GM18517 (cell line): ENCODE data around the gene SLC25A19.
"Not testable (repeated sequence)": the region's sequence is repeated elsewhere in the genome, so short reads cannot be mapped to it uniquely, and the experiment has no call there.

Experiments
- ATAC-seq: cut with Tn5 transposase; IDR thresholded peaks from one replicate; pipeline ENCODE4 v1.9.1; 2021; ENCODE audit warnings: mild to moderate bottlenecking, moderate library complexity; ENCODE audit not compliant: unreplicated experiment

Gene SLC25A19

DNA sequence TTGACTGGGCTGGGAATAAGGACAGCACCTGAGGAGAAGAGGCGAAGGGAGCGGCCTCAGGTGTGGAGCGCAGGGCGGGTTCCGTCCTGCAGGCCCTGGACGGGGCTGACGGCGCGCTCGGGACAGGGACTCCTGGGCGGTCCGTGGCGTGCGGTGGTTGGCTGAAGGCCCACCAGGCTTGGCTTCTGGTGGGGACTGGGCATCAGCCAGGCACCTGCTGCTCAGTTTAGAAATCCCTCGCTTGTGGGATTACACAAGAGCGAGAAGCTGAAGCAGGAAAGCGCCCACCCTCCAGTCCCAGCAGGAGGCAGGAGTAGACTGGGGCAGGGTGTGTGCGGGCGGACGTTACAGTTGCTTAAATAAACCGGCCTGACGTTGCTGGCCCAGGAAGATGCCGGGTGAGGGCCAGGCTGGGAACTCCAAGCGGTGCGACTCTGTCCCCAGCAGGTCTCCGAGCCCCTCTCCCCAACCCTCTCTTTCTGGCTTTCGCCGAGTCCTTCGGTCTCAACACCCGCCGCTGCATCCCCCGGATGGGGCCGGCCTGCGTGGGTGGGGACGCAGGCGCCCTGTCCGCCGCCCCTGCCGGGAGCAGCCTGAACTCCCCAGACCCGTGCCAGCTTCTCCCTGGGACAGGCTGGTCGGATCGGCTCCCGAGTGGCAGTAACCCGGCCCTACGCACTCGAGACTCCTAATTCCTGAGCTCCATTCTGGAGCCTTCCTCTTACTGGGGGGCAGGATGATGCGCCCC is 18.8 kb downstream of the SLC25A19 start:
- ATAC-seq: peak; percentile 35

DNA sequence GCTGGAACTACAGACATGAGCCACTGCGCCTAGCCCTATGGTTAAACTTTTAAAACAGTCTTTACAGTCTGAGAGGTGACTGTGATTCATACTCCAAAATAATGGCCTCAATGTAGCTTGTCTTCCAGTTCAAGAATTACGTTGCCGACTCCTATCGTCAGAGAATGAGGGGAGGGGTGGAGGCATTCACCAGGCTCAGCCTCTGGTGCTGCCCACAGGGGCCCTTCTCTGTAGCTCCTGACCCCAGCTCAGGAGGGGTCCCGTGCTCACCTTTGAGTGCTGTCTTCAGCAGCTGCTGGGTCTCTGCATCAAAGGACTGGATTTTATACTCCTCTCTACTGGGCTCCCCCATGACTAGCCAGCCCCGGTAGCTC is 19.4 kb downstream of the SLC25A19 start:
- no peak for ATAC-seq

DNA sequence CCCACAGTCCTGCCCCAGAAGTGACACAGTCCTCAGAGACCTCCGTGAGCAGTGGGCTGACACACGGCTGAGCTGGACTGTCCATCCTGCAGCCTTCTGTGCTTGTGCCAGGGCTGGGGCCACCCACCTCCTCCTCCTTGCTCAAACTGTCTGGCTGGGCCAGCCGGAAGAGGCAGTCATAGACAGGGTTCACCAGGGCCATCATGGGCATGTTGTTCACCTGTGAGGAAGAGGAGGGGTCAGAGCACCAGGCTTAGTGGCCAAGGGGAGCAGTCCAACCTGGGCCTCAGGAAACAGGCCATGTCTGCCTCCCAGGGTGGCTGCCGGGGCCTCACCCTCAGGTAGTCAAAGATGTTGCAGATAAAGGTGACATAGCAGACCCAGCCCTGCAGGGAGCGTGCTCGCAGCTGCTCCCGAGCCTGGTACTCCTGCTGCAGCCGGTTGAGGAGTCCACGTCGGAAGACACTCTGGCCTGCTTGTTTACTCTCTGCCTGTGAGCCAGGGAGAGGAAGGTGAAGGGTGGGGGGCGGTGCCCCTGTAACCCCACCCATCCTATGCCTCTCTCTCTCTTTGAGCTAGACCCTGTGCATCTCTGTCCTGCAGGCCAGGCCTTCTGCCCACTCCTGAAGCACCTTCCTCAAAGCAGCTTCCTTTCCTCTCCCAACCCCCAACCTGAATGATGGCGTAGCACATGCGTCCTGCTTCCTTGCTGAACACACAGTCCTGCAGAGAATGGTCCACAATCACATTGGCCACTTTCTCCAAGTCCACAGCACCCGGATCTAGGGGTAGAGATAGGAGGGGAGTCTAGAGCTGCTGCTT is 21.6 kb downstream of the SLC25A19 start:
- no peak for ATAC-seq

DNA sequence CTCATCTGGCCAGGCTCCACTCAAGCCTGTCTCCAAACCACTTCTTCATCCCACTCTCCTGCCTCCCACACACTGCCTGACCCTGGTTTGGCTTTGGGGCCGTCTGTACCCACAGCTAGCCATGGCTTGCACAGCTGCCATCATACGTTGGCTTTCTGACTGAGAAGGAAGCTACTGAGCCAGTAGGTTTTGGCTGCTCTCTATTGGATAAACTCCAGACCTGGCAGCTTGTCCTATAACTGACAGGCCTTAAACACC is 22.2 kb downstream of the SLC25A19 start:
- no peak for ATAC-seq

DNA sequence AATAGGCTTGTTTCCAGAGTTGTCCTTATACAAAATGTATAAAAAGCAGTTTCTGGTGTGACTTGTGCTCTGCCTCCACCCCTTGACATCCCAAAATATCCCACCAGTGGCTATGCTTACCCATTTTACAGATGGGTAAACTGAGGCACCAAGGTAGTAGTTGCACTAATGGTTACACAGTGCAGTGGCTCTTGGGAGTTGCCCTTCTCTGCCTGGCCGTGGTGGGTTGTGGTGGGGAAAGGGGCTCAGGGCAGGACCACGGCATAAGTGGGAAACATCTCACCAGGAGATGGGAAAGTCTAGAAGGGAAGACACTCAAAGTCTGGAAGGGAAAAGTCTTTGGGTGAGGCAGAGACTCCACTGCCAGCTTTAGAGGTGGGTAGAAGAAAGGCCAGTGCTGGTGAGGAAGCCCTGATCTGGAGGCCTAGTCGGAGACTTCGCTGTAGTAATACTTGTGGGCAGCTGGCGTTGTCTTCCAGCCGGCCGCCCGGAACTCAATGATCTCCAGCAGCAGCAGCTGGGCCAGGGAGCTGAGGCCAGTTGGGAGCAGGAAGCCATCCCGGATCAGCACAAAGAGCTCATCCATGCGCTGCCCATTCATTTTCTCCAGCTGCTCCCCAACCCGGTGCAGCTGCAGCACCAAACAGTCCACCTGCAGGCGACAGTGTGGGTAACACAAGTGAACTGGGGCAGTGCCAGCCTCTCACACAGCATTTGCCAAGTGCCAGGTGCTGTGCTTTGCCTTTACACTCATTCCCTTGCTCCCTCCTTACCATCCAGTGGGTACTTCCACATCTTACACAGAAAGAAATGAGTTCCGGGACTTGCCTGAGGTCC is 22.7 kb downstream of the SLC25A19 start:
- no peak for ATAC-seq

DNA sequence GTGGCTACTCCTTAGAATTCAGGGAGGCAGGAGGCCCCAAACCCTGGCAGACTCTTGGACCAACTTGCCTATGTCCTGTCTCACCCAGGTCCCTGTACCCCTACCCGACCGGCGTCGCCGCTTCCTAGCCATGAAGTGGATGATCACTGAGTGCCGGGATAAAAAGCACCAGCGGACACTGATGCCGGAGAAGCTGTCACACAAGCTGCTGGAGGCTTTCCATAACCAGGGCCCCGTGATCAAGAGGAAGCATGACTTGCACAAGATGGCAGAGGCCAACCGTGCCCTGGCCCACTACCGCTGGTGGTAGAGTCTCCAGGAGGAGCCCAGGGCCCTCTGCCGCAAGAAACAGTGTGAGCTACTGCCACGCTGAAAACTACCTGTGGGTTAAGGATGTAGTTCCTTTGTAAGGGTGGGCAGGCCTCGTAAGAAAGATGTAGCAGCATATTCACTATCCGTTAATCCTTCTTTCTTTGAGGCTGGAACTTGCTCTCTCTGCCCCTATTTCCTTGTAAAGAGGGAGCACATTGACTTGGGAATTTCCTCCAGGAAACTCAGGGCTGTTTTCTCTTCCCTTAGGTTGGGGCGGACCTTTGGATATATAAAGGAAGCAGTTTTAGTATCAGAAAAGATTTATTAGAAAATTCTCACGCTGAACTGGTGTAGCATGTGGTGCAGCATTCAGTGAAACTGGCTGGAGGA is 23.5 kb downstream of the SLC25A19 start:
- no peak for ATAC-seq

DNA sequence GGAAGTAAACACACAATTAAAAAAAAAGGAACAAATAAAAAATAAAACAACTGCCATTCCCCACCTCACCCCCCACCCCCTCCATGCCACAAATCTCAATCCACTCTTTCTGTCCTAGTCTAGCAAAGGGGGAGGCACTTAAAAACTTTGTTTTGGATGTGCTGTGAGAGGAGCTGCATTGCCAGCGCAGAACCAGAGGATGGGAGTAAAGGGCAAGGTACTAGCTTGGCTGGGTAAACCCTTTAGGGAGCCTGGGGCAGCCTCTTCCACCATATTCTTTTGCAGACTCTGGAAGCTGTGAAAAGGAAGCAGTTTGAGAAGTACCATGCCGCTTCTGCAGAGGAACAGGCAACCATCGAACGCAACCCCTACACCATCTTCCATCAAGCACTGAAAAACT is 26.2 kb downstream of the SLC25A19 start:
- no peak for ATAC-seq

DNA sequence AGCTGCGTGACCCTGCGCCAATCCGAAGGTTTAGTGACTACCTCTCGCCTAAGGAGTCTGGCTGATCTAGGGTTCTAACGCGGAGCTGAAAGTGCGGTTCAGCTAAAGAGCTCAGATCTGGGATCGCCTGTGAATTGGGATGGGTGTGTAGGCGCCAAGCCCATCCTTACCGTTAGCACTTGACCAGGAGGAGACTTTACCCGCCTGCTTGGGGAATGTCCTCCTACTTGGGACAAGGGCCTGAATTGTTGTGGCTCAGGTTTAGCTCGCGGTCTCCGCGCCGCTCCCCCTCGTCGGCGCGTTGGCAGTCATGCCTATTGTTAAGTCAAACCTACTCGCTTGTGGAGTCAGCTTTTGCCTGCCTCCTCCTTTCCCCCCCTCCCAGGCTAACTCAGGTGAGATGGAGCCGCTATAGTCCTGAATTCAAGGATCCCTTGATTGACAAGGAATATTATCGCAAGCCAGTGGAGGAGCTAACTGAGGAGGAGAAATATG is 27.1 kb downstream of the SLC25A19 start:
- ATAC-seq: peak; percentile 1

DNA sequence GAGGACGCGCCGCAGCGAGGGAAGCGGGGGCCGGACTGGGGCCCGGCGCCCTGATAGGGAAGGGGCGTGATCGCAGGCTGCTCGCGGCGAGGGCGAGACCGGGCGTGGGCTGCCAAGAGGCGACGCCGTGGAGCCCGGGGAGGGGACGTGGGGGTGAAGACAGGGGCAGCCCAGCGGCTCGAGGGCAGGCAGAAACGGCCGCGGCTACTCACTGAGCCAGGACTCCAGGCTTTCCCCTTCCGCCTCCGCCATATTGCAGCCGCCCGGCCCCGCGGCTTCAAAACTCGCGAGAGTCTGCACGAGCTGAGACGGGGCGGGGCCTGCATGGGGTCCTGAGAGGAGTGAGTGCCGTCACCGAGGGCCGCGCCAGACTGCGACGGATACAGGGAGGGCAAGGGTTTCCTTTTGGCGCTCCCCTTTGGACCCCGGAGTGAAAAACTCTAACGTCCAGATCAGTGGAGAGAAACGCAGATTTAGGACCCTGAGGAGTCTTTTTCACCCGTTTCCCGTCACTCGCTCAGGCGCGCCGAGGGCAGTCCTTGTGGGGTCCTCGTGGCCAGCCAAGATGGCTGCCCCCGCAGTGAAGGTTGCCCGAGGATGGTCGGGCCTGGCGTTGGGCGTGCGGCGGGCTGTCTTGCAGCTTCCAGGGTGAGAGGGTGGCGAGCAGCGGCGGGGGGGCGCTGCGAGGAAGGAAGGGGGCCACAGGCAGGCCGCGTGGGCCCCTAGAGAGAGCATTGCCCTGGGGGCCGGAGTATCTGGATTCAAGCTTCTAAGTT is 27.7 kb downstream of the SLC25A19 start, which contains the start of the genes GGA3 and MRPS7:
Gene GGA3, minus strand, starts transcription at position 271 of the 776 bp plus-strand sequence. Its CDS starts 19 bp downstream, at position 252.
Gene MRPS7, plus strand, starts transcription at position 544 of the 776 bp plus-strand sequence. Its CDS starts 22 bp downstream, at position 566.
- peak; percentile 84 for ATAC-seq

DNA sequence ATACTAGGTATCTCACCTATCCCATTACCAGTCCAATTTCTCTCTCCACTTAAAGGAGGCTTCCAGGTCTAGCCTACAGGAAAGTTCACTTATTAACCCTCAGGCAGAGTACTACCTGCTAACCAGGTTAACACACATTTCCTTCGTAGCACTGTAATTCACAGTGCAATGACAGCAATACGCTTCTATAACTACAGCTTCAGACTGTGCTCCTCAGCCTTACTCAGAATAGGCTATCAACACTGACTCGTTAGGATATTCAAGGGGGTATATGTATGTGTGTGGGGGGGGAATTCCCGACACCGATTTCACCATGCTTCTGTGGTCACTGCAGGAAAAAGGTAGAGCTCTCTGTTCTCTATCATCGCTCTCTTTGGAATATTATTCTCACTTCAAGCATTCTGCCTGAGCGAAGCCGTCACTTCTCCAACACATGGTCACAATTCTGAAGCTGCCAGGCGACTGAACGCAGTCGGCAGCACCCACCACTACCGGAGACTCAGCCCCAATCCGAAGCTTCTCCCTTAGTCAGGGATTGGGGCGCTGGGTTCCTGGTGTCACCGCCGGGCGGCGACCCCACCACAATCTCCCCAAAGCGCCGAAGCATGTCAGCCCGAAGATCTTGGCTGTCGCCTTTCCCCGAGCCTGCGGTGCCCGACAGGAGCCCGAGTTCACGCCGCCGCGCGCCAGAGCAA is 28.4 kb downstream of the SLC25A19 start:
- peak; percentile 29 for ATAC-seq

DNA sequence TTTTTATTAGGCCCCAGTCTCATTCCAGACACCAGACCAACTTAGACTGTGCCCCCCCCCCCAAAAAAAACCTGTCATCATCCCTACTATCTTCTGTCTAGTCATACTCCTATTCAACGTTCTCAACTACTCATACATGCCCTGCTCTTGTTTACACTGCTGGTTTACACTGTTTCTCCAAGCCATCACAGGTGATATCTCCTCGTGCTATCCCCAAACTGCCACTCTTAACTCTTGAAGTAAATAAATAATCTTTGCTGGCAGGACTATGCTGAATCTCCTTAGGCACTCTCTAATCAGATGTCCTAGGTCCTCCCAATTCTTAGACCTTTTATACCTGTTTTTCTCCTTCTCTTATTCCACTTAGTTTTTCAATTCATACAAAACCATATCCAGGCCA is 32.0 kb downstream of the SLC25A19 start:
- not testable (repeated sequence) for ATAC-seq

DNA sequence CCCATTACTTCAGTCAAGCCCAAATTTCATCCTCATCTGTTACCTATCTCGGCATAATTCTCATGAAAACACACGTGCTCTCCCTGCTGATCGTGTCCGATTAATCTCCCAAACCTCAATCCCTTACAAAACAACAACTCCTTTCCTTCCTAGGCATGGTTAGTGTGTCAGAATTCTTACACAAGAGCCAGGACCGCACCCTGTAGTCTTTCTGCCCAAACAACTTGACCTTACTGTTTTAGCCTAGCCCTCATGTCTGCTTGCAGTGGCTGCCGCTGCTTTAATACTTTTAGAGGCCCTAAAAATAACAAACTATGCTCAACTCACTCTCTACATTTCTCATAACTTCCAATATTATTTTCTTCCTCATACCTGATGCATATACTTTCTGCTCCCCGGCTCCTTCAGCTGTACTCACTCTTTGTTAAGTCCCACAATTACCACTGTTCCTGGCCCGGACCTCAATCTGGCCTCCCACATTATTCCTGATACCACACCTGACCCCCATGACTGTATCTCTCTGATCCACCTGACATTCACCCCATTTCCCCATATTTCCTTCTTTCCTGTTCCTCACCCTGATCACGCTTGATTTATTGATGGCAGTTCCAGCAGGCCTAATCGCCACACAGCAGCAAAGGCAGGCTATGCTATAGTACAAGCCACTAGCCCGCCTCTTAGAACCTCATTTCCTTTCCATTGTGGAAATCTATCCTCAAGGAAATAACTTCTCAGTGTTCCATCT is 33.1 kb downstream of the SLC25A19 start:
- not testable (repeated sequence) for ATAC-seq

DNA sequence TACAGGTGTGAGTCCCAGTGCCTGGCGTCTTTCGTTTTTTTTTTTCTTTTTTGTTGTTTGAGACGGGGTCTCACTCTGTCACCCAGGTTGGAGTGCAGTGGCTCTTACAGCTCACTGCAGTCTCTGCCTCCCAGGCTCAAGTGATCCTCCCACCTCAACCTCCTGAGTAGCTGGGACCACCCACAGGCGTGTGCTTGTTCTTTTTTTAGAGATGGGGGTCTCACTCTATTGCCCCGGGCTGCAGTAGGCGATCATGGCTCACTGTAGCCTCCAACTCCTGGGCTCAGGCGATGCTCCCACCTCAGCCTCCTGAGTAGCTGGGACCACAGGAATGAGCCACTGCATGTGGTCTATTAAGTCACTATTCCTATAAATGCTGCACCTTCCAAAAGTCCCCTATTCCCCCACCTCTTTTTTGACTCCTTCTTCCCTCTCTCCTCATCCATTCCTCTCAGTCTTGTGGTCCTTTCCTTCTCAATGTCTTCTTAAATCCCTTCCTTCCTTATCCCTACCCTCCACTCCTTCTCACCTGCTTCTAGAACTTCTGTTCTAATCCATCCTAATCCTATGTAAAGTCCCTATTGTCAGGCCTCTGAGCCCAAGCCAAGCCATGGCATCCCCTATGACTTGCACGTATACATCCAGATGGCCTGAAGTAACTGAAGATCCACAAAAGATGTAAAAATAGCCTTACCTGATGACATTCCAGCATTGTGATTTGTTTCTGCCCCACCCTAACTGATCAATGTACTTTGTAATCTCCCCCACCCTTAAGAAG is 37.0 kb downstream of the SLC25A19 start:
- ATAC-seq: no peak

DNA sequence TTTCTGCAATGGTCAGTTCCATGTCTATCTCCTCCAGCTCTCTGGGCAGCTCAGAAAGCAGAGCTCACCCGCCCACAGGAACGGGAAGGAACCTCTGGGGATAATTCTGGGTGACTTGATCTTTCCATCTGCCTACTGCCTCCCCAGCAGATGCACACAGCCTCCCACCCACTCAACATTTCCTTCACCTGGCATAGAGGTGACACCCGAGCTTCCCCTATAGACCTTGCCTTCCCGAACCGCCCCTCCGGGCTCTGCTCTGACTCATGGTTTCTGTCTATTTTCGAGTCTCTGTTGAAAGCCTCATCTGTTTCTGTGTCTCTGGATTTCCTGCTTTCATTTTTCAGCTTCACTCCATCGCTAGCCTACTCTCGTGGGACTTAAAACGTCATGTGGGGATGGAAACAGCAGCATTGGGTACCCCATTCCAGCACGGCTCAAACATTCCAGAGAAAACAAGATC is 39.2 kb downstream of the SLC25A19 start:
- peak; percentile 87 for ATAC-seq

DNA sequence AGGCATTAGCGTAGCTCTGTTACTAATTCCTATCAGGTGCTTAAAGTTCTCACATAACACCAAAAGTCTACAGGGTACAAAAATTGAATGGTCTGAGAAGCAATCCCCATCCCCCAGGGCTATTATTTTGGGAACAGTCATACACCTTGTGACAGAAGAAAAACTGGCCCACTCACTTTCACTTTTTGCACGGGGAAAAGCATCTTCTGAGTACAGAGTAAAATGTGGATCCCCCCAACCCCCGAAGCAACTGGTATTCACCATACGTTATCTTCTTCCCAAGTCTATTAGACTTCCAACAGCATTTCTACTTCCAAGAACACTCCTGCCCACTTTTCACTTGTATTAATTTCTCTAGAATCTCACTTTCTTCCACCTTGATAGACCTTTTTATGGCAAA is 39.7 kb downstream of the SLC25A19 start:
- no peak for ATAC-seq

DNA sequence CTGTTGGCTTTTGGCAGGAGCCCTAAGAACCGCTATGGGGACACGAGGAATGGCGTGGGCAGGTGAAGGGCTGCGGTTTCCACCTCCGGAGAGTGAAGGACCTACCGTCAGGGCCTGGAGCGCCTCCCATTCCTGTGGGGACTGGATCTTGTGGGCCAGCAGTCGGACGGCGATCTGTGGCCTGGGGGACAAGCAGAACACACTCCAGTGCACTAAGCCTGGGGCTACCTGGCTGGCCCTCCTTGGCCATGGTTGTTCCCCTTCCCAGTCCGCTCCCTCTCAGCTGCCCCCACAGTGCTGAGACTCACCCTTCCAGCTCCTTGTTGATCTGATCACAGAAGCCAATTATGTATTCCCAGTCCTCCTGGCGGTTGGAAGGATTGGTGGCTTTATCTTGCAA is 42.8 kb downstream of the SLC25A19 start:
- ATAC-seq: no peak

DNA sequence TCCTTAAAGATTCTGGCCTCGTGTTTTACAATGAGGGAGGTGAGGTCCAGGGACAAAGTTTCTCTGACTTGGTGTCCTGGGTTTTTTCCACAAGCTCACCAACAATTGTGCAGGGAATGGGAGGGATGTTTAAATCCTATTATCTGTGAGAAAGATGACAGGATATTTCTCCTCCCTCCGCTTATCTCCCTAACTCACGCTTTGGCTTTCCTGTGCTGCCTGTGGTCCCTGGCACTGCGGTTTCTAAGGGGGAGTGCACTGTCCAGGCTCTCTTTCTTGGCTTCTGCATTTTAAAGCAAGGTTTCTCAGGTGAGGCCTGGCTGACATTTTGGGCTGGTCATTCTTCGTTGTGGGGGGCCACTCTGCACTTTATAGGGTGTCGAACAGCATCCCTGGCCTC is 44.2 kb downstream of the SLC25A19 start:
- no peak for ATAC-seq
